Peyer's patch (tissue), 4 donors: ENCODE results near the gene LRRC30. TPM values are rescaled to one million over a fixed set of nuclear protein-coding genes. Genes with fewer than 3 reads are reported as not detected.

ENCODE experiments used
- DNase-seq, 3 donors: peaks; one replicate each; pipeline ENCODE4 v3.0.0-alpha.2; 2017 to 2019
- H3K27ac ChIP-seq, 4 donors: fragments of 200-600 bp; sonication (generic); one replicate each; pipeline ENCODE4 v1.5.1; 2016 to 2019
- H3K27me3 ChIP-seq, 2 donors: fragments of 200-600 bp; sonication (generic); one replicate each; pipeline ENCODE4 v1.5.1; 2019
- H3K36me3 ChIP-seq, 3 donors: fragments of 200-600 bp; sonication (generic); one replicate each; pipeline ENCODE4 v1.5.1; 2016 to 2019
- H3K4me1 ChIP-seq, 4 donors: fragments of 200-600 bp; sonication (generic); one replicate each; pipeline ENCODE4 v1.5.1; 2016 to 2019
- H3K4me3 ChIP-seq, 4 donors: fragments of 200-600 bp; sonication (generic); 1 replicate in 3 of 4; 2 replicates in 1 of 4; pipeline ENCODE4 v1.5.1; 2016 to 2019; ENCODE audit warnings: mild to moderate bottlenecking in 1 of 4
- H3K9me3 ChIP-seq, 4 donors: fragments of 200-600 bp; sonication (generic); one replicate each; pipeline ENCODE4 v1.5.1; 2016 to 2019; ENCODE audit warnings: mild to moderate bottlenecking in 1 of 4
- POLR2A ChIP-seq, 2 donors: fragments of 450-650 bp; IDR thresholded peaks; one replicate each; pipeline ENCODE4 v1.5.1; 2017; ENCODE audit warnings: antibody characterized with exemption in 2 of 2, mild to moderate bottlenecking in 2 of 2, moderate library complexity in 2 of 2
- total RNA-seq, 4 donors: library from RNA; depleted of rRNA; stranded (reverse); fragments of >200 nt; gene quantifications; one replicate each; pipeline ENCODE4 v1.1.0, GENCODE V29; 2016
- TF ChIP-seq, protein P1 (sequence below), 6 experiments: fragments of 450-650 bp in 4 of 6; fragments of 200-600 bp in 2 of 6; sonication (generic) in 1 of 6; IDR thresholded peaks; one replicate each; pipeline ENCODE4 v1.5.1; 2017 to 2019; ENCODE audit warnings: antibody characterized with exemption in 6 of 6, mild to moderate bottlenecking in 3 of 6, moderate library complexity in 1 of 6

LRRC30 gene
- total RNA-seq, 4 donors from 2014 or later: not detected

DNA sequence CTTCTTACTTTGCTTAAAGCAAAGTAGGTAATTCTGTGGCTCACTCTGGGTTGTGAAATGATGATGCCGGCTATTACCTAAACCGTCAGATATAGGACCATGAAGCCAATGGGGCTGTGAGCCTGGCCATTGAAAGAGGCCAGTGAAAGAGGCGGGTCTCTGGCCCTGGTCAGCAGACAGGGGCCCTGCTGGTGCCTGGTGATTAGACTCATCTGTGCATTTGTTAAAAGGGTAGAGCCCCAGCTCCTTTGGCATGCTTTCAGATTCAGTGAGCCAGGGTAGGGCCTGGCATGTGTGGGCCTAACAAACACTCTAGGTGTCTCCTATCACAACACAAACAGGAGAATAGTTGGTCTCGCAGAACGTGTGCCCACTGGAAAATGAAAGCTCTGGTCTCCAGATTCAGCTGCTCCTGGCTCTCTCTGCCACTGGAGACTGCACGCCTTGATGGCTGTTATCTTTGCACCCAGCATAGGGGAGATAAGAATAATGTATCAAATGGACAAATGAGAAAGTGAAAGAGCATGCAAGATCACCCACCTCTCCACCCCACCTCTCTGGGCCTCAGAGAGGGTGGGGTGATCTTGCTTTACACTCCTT is 6.9 kb downstream of the LRRC30 start:
- TF ChIP-seq POLR2A (IDR thresholded peaks at IDR 0.05): no peak

DNA sequence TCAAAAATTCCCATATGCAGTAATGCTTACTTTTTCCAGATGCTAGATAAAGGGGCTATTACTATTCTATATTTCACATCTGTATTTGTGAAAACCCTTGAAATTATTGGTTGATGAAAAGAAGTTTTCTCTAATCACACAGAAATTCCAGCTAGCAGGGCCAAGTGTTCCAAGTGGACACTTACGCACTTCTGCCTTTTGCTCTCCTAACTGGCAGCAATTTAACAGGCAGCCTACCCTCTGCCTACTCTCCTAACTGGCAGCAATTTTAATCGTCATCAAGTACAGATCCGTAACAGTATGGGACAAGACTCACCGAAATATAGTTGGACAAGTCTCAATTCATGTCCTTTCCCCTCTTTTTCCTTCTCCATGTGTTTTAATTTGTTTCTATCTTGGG is 12.0 kb downstream of the LRRC30 start:
- no peaks in the 10 kb centered on the region for H3K27me3 ChIP-seq

More for the DNA sequence above, 6.9 kb downstream of the LRRC30 start:
- H3K36me3 ChIP-seq: no peaks in the 10 kb centered on the region
- no peak overlapping the region for H3K4me3 ChIP-seq
- DNase-seq: no peak
- no peaks in the 10 kb centered on the region for H3K27me3 ChIP-seq
- H3K4me1 ChIP-seq: no peaks in the 10 kb centered on the region
- H3K27ac ChIP-seq: no peak overlapping the region
- no peaks in the 10 kb centered on the region for H3K9me3 ChIP-seq

DNA sequence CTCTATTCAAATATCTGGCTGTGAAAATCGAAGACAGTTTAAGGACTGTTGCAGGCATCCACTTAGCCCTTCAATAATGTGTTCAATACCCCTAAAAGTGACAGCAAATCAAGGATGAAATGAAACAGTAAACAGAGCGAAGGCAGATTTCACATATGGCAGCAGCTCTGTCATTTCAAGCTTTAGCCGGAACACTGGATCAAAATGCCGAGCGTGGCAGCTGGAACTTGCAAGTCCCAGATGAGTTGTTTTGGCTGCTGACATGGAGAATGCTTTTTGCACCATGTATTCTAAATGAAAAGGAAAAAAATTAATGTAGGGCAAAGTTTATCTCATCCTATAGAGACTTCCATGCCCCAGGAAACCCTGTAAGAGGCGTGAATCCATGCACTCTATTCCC is 18.0 kb downstream of the LRRC30 start:
- Histone ChIP-seq H3K27me3 (no peaks in the 10 kb centered on the region), H3K4me1 (no peaks in the 10 kb centered on the region), H3K4me3 (no peak overlapping the region), H3K27ac (no peak overlapping the region), H3K36me3 (no peaks in the 10 kb centered on the region), H3K9me3 (no peaks in the 10 kb centered on the region)
- DNase-seq: no peak
- no peak for TF ChIP-seq POLR2A (IDR thresholded peaks at IDR 0.05)
- TF ChIP-seq, protein P1, sequence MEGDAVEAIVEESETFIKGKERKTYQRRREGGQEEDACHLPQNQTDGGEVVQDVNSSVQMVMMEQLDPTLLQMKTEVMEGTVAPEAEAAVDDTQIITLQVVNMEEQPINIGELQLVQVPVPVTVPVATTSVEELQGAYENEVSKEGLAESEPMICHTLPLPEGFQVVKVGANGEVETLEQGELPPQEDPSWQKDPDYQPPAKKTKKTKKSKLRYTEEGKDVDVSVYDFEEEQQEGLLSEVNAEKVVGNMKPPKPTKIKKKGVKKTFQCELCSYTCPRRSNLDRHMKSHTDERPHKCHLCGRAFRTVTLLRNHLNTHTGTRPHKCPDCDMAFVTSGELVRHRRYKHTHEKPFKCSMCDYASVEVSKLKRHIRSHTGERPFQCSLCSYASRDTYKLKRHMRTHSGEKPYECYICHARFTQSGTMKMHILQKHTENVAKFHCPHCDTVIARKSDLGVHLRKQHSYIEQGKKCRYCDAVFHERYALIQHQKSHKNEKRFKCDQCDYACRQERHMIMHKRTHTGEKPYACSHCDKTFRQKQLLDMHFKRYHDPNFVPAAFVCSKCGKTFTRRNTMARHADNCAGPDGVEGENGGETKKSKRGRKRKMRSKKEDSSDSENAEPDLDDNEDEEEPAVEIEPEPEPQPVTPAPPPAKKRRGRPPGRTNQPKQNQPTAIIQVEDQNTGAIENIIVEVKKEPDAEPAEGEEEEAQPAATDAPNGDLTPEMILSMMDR (IDR thresholded peaks at IDR 0.05): no peak

More for the DNA sequence above, 12.0 kb downstream of the LRRC30 start:
- Histone ChIP-seq H3K27ac (no peak overlapping the region), H3K36me3 (no peaks in the 10 kb centered on the region), H3K4me3 (no peak overlapping the region), H3K4me1 (no peaks in the 10 kb centered on the region), H3K9me3 (no peaks in the 10 kb centered on the region)
- DNase-seq: no peak
- no peak for TF ChIP-seq POLR2A (IDR thresholded peaks at IDR 0.05)
- TF ChIP-seq, protein P1 (IDR thresholded peaks at IDR 0.05): no peak

DNA sequence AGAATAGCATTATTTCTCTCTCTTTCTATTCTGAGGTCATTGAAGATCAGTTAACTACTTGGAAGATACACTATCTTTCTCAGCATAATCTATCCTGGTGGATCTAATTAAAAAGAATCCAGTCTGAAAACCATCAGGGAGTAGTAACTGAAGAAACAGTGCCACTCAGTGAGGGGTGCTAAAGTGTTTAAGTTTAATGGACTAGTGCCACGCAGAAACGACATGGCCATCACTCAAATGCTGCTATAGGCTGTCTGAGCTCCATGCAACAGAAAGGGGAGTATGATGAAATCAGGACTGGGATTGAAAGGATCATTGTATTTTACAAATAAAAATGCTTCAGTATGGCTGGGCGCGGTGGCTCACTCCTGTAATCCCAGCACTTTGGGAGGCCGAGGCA is 23.3 kb downstream of the LRRC30 start:
- H3K27me3 ChIP-seq: no peaks in the 10 kb centered on the region
- H3K9me3 ChIP-seq: no peaks in the 10 kb centered on the region
- TF ChIP-seq POLR2A (IDR thresholded peaks at IDR 0.05): no peak
- TF ChIP-seq, protein P1 (IDR thresholded peaks at IDR 0.05): no peak
- no peak for DNase-seq
- H3K4me1 ChIP-seq: no peaks in the 10 kb centered on the region
- no peaks in the 10 kb centered on the region for H3K36me3 ChIP-seq
- no peak overlapping the region for H3K27ac ChIP-seq
- no peak overlapping the region for H3K4me3 ChIP-seq

DNA sequence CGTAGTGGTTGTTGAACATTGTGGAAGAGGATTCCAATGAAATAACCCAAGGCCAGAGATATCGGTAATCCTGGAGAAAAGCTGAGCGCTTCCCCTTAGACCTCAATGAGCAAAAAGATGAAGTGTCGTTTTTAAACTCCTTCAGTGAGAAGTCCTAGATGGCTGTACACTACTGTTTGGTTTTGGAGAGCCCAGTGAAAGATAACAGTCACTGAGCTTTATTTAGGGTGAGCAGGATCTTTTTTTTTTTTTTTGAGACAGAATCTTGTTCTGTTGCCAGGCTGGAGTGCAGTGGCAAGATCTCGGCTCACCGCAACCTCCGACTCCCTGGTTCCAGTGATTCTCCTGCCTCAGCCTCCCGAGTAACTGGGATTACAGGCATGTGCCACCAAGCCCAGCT is 24.2 kb downstream of the LRRC30 start:
- Histone ChIP-seq H3K27me3 (no peaks in the 10 kb centered on the region), H3K4me3 (no peak overlapping the region), H3K9me3 (no peaks in the 10 kb centered on the region), H3K27ac (no peak overlapping the region), H3K36me3 (no peaks in the 10 kb centered on the region), H3K4me1 (no peaks in the 10 kb centered on the region)
- no peak for DNase-seq
- TF ChIP-seq POLR2A (IDR thresholded peaks at IDR 0.05): no peak
- TF ChIP-seq, protein P1 (IDR thresholded peaks at IDR 0.05): no peak

DNA sequence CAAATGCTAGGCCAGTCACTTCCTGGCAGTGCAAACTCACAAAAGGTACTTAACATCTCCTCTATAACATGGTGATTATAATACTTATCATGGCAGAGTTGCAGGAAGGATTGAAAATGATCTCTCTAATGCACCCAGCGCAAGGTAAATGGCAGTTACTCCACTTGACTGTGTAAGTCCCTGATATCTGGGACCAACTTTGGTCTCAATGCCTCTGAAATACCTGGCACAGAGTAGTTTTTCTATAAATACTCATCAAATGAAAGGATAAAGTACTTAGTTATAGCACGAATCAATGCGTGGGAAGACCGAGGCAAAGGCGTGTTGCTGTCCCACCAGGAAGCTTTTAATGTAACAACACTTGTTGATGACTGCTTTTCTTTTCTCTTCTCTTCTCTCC is 24.8 kb downstream of the LRRC30 start:
- no peaks in the 10 kb centered on the region for H3K36me3 ChIP-seq
- H3K9me3 ChIP-seq: no peaks in the 10 kb centered on the region
- no peaks in the 10 kb centered on the region for H3K4me1 ChIP-seq
- H3K27ac ChIP-seq: no peak overlapping the region
- no peaks in the 10 kb centered on the region for H3K27me3 ChIP-seq
- no peak overlapping the region for H3K4me3 ChIP-seq
- DNase-seq: no peak
- TF ChIP-seq, protein P1 (IDR thresholded peaks at IDR 0.05): no peak
- TF ChIP-seq POLR2A (IDR thresholded peaks at IDR 0.05): no peak
